K562 (cell line): ENCODE data around the gene LPAR3. TPM values are rescaled to one million over a fixed set of nuclear protein-coding genes. Genes with fewer than 3 reads are reported as not detected.

Experiments
- ATAC-seq: fragments of 200-7000 bp; cut with Tn5 transposase; 3 replicates; pipeline ENCODE4 v1.9.1; 2020; ENCODE audit warnings: moderate library complexity
- BruUV-seq: library from RNA; stranded (reverse); fragments of 400-500 nt; replicated peaks from 2 replicates; lab custom pipeline; 2021; lab: Mats Ljungman, UMichigan
- CTCF ChIA-PET: fragments of 300-600 bp; formaldehyde crosslinking; extraction: SDS; loops from one replicate; lab custom pipeline; 2021; ENCODE audit warnings: low intra/inter-chr PET ratio; lab: Yijun Ruan, JAX
- POLR2A ChIA-PET: fragments of 300-600, 350-650 bp; sonication (Branson Sonifier 250); formaldehyde crosslinking; extraction: SDS; loops from one replicate; lab custom pipeline; 2021; ENCODE audit warnings: antibody characterized with exemption, inconsistent platforms; lab: Yijun Ruan, JAX
- DNase-seq, 4 experiments: peaks; one replicate each; pipeline versions ENCODE4 v3.0.0 to v3.0.0-alpha.2; 2011 to 2018; ENCODE audit warnings: low spot score in 3 of 4, mixed read lengths in 3 of 4; ENCODE audit errors: extremely low read depth in 1 of 4
- FAIRE-seq: peaks from 2 replicates; lab custom pipeline; 2011; peaks lifted over from hg19 to GRCh38; lab: Jason Lieb, UNC
- H2AFZ ChIP-seq: 2 replicates; pipeline ENCODE4 v1.6.0; 2011; ENCODE audit warnings: low read depth, low read length, control low read depth, inconsistent platforms
- H3K27ac ChIP-seq: fragments of 200-600 bp; 3 replicates; pipeline ENCODE4 v1.8.0; 2011; ENCODE audit warnings: low read depth, mild to moderate bottlenecking, control low read depth, inconsistent platforms, low read length, moderate library complexity, mixed read lengths; ENCODE audit errors: extremely low read depth
- H3K27me3 ChIP-seq, 2 experiments: fragments of 300-600 bp in 1 of 2; 2 replicates in 1 of 2; 3 replicates in 1 of 2; pipeline versions ENCODE4 v1.6.0 to v1.8.0; 2011; ENCODE audit warnings: inconsistent platforms in 2 of 2, low read length in 2 of 2, mild to moderate bottlenecking in 1 of 2, mixed read lengths in 1 of 2, moderate library complexity in 1 of 2; ENCODE audit not compliant: control insufficient read depth in 2 of 2, insufficient read depth in 2 of 2
- H3K36me3 ChIP-seq: fragments of 300-600 bp; 3 replicates; pipeline ENCODE4 v1.8.0; 2011; ENCODE audit warnings: mild to moderate bottlenecking, low read length, inconsistent platforms; ENCODE audit not compliant: control insufficient read depth, insufficient read depth
- H3K4me1 ChIP-seq, 2 experiments: fragments of 200-600 bp in 1 of 2; replicated peaks in 1 of 2; 2 replicates in 1 of 2; 3 replicates in 1 of 2; pipeline versions ENCODE4 v1.5.1 to v1.8.0; 2011; ENCODE audit warnings: inconsistent platforms in 2 of 2, low read length in 2 of 2, mild to moderate bottlenecking in 1 of 2, mixed read lengths in 1 of 2, moderate library complexity in 1 of 2; ENCODE audit not compliant: control insufficient read depth in 2 of 2, insufficient read depth in 2 of 2
- H3K4me2 ChIP-seq: 2 replicates; pipeline ENCODE4 v1.6.1; 2011; ENCODE audit warnings: low read length, control low read depth, inconsistent platforms, mixed read lengths; ENCODE audit not compliant: insufficient read depth
- H3K4me3 ChIP-seq: fragments of 200-600 bp; sonication (generic), shearing (Covaris generic); 2 replicates; pipeline ENCODE4 v1.5.1; 2016; ENCODE audit warnings: control low read depth, inconsistent platforms
- H3K79me2 ChIP-seq: fragments of 200-600 bp; 3 replicates; pipeline ENCODE4 v1.8.0; 2011; ENCODE audit warnings: low read length, inconsistent platforms; ENCODE audit not compliant: control insufficient read depth, insufficient read depth
- H3K9ac ChIP-seq, 2 experiments: 2 replicates each; pipeline versions ENCODE4 v1.6.0 to v1.6.1; 2011; ENCODE audit warnings: low read depth in 2 of 2, low read length in 2 of 2, control low read depth in 1 of 2, inconsistent platforms in 1 of 2, mild to moderate bottlenecking in 1 of 2, mixed read lengths in 1 of 2; ENCODE audit not compliant: insufficient read depth in 1 of 2
- H3K9me1 ChIP-seq: one replicate; pipeline ENCODE4 v1.6.0; 2011; ENCODE audit warnings: inconsistent platforms, mild to moderate bottlenecking, low read length, moderate library complexity; ENCODE audit not compliant: control insufficient read depth, insufficient read depth
- H3K9me3 ChIP-seq: replicated peaks from 2 replicates; pipeline ENCODE4 v1.5.1; 2011; ENCODE audit warnings: low read depth, low read length, inconsistent platforms; ENCODE audit not compliant: control insufficient read depth, insufficient read depth
- H4K20me1 ChIP-seq: replicated peaks from 2 replicates; pipeline ENCODE4 v1.6.1; 2011; ENCODE audit warnings: low read length, inconsistent platforms, mixed read lengths; ENCODE audit not compliant: control insufficient read depth, insufficient read depth
- ADNP ChIP-seq: fragments of 200-800 bp; sonication (Bioruptor generic); IDR thresholded peaks from 2 replicates; pipeline ENCODE4 v1.6.1; 2016; ENCODE audit warnings: missing genetic modification characterization, missing compliant biosample characterization
- EP400 ChIP-seq: fragments of 450-650 bp; IDR thresholded peaks from 2 replicates; pipeline ENCODE4 v1.6.1; 2017; ENCODE audit warnings: antibody characterized with exemption, mild to moderate bottlenecking, moderate library complexity
- ILK ChIP-seq: fragments of 450-650 bp; IDR thresholded peaks from 2 replicates; pipeline ENCODE4 v1.6.1; 2016; ENCODE audit warnings: missing genetic modification characterization, low read depth, mild to moderate bottlenecking, missing compliant biosample characterization, moderate library complexity, borderline replicate concordance
- RBM22 ChIP-seq: fragments of 200-400 bp; formaldehyde crosslinking; IDR thresholded peaks from 2 replicates; pipeline ENCODE4 v1.6.1; 2018; ENCODE audit warnings: low read length, low read depth; ENCODE audit not compliant: poor library complexity, severe bottlenecking
- SP1 ChIP-seq: sonication (generic); formaldehyde crosslinking; IDR thresholded peaks from 2 replicates; pipeline ENCODE4 v1.8.1; 2022; ENCODE audit warnings: mild to moderate bottlenecking, missing genetic modification reagents
- TSC22D4 ChIP-seq: fragments of 450-650 bp; IDR thresholded peaks from 2 replicates; pipeline ENCODE4 v1.6.1; 2016; ENCODE audit warnings: missing genetic modification characterization, missing biosample characterization, control low read depth
- ZNF695 ChIP-seq: fragments of 450-650 bp; formaldehyde crosslinking; IDR thresholded peaks from 2 replicates; pipeline ENCODE4 v1.4.0; 2020; ENCODE audit warnings: mild to moderate bottlenecking, moderate library complexity
- WGBS: fragments of 100-300 bp; shearing (Covaris generic); methylation state at CpG from one replicate; pipeline ENCODE4 v1.1.6; 2016; ENCODE audit warnings: low coverage, mixed read lengths; ENCODE audit not compliant: insufficient coverage; ENCODE audit errors: missing lambda C conversion rate; 5-methylcytosine and 5-hydroxymethylcytosine counted together
- in situ Hi-C: fragments of 300-500 bp; cut with MboI; formaldehyde crosslinking; loops from 4 replicates; pipeline ENCODE4 v1.15.0; 2018; ENCODE audit warnings: inconsistent platforms, mixed read lengths
- intact Hi-C: fragments of 100-400 bp; cut with micrococcal nuclease; formaldehyde crosslinking; loops from 2 replicates; pipeline ENCODE4 v1.14.2; 2022
- polyA plus RNA-seq, 8 experiments: library from polyadenylated mRNA; depleted of rRNA in 4 of 8; stranded (reverse) in 5 of 8; unstranded in 3 of 8; fragments of >200 nt; fragmentation: Nextera tagmentation in 2 of 8; fragmentation: Illumina TruSeq in 1 of 8; extraction: Ambion mirVana in 2 of 8; extraction: Trizol in 1 of 8; gene quantifications; 2 replicates each; pipeline versions ENCODE4 v1.2.1 to v1.2.3, GENCODE V29; 2011 to 2014; ENCODE audit warnings: inconsistent platforms in 1 of 8, missing spikeins in 1 of 8
- total RNA-seq, 7 experiments: library from RNA; depleted of rRNA in 6 of 7; stranded (reverse); fragments of >200 nt in 6 of 7; fragmentation: Illumina TruSeq in 2 of 7; extraction: Trizol in 2 of 7; gene quantifications; 2 replicates each; pipeline versions ENCODE4 v1.2.1 to v1.2.3, GENCODE V29; 2011 to 2021; ENCODE audit warnings: low replicate concordance in 1 of 7
- TF ChIP-seq, protein P1 (sequence below): fragments of 450-650 bp; IDR thresholded peaks from 2 replicates; pipeline ENCODE4 v1.6.1; 2016
- TF ChIP-seq, protein P2 (sequence below): fragments of 450-650 bp; IDR thresholded peaks from 2 replicates; pipeline ENCODE4 v1.7.0; 2016; ENCODE audit warnings: borderline replicate concordance
- TF ChIP-seq, protein P3 (sequence below), 2 experiments: IDR thresholded peaks; 2 replicates each; pipeline ENCODE4 v1.6.1; 2011; ENCODE audit warnings: borderline replicate concordance in 1 of 2, control low read depth in 1 of 2, low read depth in 1 of 2, low read length in 1 of 2, mild to moderate bottlenecking in 1 of 2, mixed read lengths in 1 of 2, moderate library complexity in 1 of 2; ENCODE audit not compliant: insufficient read depth in 1 of 2, insufficient read length in 1 of 2, poor library complexity in 1 of 2, severe bottlenecking in 1 of 2; ENCODE audit errors: extremely low read depth in 1 of 2
- TF ChIP-seq, protein P4 (sequence below): fragments of 200-400 bp; formaldehyde crosslinking; IDR thresholded peaks from 2 replicates; pipeline ENCODE4 v1.6.1; 2017; ENCODE audit warnings: mild to moderate bottlenecking, low read depth, low read length, moderate library complexity
- TF ChIP-seq, protein P5 (sequence below): fragments of 450-650 bp; IDR thresholded peaks from 2 replicates; pipeline ENCODE4 v1.6.1; 2014; ENCODE audit warnings: low read depth, mild to moderate bottlenecking, moderate library complexity, borderline replicate concordance

Gene LPAR3
- total and polyA plus RNA-seq, 9 of the 15 experiments (the other 6 are each of a cell fraction or from before 2014, with no cell fraction given), result 0.11 TPM; not detected in 8

DNA sequence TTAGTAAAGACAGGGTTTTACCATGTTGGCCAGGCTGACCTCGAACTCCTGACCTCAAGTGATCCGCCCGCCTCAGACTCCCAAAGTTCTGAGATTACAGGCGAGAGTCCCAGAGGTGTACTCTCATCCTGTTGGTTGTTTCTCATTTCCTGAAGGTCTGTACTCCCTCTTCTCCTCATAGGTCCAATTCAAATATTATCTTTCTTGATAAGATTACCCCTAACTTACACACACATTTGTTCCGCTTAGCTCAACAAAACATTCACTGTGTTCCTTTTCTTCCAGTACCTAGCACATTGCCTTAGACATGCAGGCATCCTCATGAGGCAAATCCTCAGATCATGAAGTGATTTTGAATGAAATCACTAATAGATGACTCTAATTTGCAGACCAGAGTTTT, 130.3 kb downstream of the LPAR3 start:
- POLR2A ChIA-PET, result interaction anchor here (0.5 kb wide), 1 partner anchor 20 kb away, joined by 4 read pairs; no protein-coding TSS in a partner anchor

More for the DNA sequence above, 130.3 kb downstream of the LPAR3 start:
- Histone ChIP-seq H3K4me2 (no peak overlapping the region), H2AFZ (no peak overlapping the region), H3K9me1 (no peaks in the 10 kb centered on the region), H3K27ac (no peak overlapping the region), H3K4me1 (no peaks in the 10 kb centered on the region), H3K36me3 (no peaks in the 10 kb centered on the region), H3K9ac (no peak overlapping the region), H4K20me1 (no peaks in the 10 kb centered on the region), H3K4me3 (no peak overlapping the region), H3K27me3 (peaks cover 20 to 40% of the 10 kb centered on the region in 2 experiments; a peak in 4 of 5 replicates), H3K9me3 (no peaks in the 10 kb centered on the region), H3K79me2 (no peaks in the 10 kb centered on the region)
- no peak for TF ChIP-seq ILK (tag)
- TF ChIP-seq, protein P1, sequence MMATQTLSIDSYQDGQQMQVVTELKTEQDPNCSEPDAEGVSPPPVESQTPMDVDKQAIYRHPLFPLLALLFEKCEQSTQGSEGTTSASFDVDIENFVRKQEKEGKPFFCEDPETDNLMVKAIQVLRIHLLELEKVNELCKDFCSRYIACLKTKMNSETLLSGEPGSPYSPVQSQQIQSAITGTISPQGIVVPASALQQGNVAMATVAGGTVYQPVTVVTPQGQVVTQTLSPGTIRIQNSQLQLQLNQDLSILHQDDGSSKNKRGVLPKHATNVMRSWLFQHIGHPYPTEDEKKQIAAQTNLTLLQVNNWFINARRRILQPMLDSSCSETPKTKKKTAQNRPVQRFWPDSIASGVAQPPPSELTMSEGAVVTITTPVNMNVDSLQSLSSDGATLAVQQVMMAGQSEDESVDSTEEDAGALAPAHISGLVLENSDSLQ, result no peak
- no peak for TF ChIP-seq ZNF695
- TF ChIP-seq SP1, result no peak
- TF ChIP-seq, protein P2, sequence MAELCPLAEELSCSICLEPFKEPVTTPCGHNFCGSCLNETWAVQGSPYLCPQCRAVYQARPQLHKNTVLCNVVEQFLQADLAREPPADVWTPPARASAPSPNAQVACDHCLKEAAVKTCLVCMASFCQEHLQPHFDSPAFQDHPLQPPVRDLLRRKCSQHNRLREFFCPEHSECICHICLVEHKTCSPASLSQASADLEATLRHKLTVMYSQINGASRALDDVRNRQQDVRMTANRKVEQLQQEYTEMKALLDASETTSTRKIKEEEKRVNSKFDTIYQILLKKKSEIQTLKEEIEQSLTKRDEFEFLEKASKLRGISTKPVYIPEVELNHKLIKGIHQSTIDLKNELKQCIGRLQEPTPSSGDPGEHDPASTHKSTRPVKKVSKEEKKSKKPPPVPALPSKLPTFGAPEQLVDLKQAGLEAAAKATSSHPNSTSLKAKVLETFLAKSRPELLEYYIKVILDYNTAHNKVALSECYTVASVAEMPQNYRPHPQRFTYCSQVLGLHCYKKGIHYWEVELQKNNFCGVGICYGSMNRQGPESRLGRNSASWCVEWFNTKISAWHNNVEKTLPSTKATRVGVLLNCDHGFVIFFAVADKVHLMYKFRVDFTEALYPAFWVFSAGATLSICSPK, result no peak
- TF ChIP-seq, protein P3, sequence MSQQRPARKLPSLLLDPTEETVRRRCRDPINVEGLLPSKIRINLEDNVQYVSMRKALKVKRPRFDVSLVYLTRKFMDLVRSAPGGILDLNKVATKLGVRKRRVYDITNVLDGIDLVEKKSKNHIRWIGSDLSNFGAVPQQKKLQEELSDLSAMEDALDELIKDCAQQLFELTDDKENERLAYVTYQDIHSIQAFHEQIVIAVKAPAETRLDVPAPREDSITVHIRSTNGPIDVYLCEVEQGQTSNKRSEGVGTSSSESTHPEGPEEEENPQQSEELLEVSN (IDR thresholded peaks at IDR 0.05; ENCODE audit: borderline replicate concordance in 1 of 2, extremely low read depth in 1 of 2, insufficient read depth in 1 of 2, insufficient read length in 1 of 2, low read depth in 1 of 2, low read length in 1 of 2, poor library complexity in 1 of 2, severe bottlenecking in 1 of 2), result no peak
- no peak for TF ChIP-seq RBM22
- TF ChIP-seq, protein P4, sequence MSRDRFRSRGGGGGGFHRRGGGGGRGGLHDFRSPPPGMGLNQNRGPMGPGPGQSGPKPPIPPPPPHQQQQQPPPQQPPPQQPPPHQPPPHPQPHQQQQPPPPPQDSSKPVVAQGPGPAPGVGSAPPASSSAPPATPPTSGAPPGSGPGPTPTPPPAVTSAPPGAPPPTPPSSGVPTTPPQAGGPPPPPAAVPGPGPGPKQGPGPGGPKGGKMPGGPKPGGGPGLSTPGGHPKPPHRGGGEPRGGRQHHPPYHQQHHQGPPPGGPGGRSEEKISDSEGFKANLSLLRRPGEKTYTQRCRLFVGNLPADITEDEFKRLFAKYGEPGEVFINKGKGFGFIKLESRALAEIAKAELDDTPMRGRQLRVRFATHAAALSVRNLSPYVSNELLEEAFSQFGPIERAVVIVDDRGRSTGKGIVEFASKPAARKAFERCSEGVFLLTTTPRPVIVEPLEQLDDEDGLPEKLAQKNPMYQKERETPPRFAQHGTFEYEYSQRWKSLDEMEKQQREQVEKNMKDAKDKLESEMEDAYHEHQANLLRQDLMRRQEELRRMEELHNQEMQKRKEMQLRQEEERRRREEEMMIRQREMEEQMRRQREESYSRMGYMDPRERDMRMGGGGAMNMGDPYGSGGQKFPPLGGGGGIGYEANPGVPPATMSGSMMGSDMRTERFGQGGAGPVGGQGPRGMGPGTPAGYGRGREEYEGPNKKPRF, result no peak
- TF ChIP-seq EP400, result no peak
- TF ChIP-seq, protein P5, sequence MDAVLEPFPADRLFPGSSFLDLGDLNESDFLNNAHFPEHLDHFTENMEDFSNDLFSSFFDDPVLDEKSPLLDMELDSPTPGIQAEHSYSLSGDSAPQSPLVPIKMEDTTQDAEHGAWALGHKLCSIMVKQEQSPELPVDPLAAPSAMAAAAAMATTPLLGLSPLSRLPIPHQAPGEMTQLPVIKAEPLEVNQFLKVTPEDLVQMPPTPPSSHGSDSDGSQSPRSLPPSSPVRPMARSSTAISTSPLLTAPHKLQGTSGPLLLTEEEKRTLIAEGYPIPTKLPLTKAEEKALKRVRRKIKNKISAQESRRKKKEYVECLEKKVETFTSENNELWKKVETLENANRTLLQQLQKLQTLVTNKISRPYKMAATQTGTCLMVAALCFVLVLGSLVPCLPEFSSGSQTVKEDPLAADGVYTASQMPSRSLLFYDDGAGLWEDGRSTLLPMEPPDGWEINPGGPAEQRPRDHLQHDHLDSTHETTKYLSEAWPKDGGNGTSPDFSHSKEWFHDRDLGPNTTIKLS, result no peak
- no peak for TF ChIP-seq TSC22D4 (tag)
- TF ChIP-seq ADNP (tag), result no peak
- BruUV-seq, result no TSS peak
- CTCF ChIA-PET, result no interaction called here
- intact Hi-C loops, result no loop called here
- FAIRE-seq (no peak), DNase-seq (no peak), ATAC-seq (no peak)
- in situ Hi-C loops, result loop anchor here (25.0 kb wide), 1 partner anchor 625 kb away; the partner anchor contains the start of gene PRKACB
- WGBS, result 5% methylated on average over 5 of the region's 5 CpGs
